NCI-H446 (cell line): ENCODE measurements around the gene PLEKHA6.
A peak's percentile ranks its signal among the peaks of the same experiment; 100 is the strongest.

Source experiments
- DNase-seq, 2 experiments: peaks; one replicate each; lab custom pipeline; 2025; lab: John Stamatoyannopoulos, UW

Gene PLEKHA6

DNA sequence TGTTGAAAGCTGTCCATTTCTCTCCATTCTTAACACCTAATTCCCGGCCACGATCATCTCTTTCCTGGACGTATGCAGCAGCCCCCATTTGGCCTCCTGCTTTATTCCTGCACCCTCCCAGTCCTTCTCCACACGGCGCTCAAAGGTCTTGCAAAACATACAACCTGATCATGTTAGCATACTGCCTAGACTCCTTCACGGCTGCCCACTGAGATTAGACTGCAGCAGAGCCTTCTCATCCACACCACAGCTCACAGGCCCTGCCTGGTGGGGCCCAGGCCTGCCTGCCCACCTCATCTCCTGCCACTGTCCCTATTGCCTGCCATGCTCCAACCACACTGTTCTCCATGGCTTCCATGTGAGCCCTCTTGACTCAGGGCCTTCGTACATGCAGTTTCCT lies 148.7 kb downstream of the PLEKHA6 start:
- DNase-seq = no peak

DNA sequence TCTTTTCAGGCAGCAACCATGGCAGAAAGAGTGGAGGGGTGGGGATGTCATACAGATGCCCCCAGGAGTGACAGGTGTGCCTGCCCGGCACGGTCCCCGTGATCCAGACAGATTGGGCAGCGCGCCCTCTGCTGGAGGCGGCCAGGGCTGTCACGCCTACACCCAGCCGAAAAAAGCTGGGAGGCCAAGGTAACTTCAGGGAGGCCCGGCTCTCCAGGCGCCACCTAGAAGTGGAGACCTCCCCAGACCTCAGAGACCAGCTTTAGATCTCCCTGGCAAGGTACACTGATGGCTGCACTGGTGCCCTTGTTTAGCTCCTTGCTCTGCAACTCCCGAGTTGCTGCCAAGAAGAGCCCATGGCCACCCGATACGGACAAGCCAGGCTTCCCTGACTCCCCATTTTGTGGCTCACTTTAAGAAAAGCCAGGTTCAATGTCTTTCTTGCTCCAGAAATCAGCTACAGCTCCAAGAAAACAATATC lies 152.6 kb downstream of the PLEKHA6 start:
- peak; percentile 18 to 55 for DNase-seq

DNA sequence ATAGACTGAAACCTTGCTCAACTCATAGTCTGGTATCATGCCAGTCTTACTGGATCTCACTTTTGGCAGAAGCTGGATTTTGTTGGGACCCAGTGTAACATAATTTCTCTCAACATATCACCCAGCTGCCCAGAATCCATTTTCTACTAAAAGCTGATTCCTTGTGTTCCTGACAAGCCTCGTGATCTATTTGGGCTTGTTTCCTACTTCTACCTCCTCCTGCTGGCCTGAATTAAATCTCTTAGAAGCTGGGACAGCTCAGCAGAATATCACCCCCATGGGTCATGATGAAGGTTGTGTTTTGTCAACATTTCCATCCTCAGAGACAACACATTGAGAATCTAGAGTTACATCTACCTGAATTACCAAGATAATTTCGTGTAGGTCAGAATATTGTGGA lies 153.6 kb downstream of the PLEKHA6 start:
- DNase-seq = no peak

DNA sequence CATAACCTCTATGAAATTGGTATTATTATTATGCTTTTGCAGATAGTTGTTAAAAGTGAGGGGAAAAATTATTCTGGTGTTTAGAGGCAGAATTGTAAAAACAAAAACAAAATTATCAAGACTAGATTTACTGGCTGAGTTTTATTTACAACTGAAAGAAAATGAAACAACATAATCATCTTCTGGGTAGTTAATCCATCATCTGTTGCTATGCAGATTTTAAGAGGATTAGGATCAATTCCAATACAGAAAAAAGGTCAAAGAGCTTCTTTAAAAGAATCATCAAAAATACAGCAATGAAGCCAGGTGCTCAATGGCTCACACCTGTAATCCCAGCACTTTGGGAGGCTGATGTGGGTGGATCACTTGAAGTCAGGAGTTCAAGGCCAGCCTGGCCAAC lies 154.2 kb downstream of the PLEKHA6 start:
- DNase-seq = no peak

DNA sequence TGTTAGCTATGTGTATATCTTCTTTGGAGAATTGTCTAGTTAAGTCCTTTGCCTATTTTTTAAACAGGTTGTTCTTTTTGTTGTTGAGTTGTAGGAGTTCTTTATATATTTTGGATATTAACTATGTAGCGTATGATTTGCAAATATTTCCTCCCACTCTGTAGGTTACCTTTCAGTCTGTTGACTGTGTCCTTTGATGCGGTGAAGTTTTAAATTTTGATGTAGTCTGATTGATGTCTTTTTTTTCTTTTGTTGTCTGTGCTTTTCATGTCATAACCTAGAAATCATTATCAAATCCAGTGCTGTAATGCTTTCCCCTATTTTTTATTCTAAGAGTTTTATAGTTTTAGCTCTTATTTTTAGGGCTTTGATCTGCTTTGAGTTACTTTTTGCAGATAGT lies 154.8 kb downstream of the PLEKHA6 start:
- DNase-seq = no peak

DNA sequence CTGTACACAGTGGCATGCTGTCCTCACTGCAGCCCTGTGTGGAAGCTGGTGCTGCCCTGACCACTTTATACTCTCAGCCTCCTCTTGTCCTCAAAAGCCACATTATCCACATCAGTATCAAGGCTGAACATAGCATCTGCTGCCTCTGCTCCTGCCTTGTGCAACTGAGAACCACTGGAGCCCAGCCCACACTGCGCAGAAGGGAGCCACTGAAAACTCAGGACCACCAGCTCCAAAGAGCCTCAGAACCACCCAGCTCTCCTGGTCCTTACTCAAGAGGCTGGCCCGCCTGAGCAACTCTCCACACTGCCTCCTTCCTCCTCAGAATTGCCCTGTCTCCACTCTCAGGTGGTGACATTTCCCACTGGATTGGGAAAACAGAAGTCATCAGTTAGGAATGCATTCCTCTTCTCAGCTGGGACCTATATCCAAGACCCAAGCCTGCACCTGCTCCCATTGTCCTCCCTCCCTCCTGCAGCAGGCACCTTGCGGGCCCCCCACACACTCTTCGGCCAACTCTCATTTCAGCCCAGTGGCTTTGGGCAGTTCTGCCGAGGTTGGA lies 156.4 kb downstream of the PLEKHA6 start:
- no peak for DNase-seq

DNA sequence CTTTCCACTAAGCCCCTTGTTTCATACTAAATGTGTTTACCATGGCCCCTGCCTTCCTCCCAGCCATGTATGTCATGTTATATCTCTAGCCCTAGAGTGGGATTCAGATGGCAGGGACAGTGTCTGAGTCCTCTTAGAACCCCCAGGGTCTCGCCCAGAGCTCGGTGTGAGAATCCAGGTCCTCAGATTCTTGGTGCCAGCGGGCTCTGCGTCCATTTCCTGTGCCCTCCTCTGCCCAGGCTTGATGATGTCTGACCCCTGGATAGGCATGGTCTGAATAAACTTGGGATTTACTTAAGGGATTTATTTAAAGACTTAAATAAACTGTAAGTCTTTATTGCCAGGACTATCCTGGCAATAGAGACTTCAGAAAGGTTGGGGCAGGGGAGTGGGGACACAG lies 157.2 kb downstream of the PLEKHA6 start:
- DNase-seq = no peak

DNA sequence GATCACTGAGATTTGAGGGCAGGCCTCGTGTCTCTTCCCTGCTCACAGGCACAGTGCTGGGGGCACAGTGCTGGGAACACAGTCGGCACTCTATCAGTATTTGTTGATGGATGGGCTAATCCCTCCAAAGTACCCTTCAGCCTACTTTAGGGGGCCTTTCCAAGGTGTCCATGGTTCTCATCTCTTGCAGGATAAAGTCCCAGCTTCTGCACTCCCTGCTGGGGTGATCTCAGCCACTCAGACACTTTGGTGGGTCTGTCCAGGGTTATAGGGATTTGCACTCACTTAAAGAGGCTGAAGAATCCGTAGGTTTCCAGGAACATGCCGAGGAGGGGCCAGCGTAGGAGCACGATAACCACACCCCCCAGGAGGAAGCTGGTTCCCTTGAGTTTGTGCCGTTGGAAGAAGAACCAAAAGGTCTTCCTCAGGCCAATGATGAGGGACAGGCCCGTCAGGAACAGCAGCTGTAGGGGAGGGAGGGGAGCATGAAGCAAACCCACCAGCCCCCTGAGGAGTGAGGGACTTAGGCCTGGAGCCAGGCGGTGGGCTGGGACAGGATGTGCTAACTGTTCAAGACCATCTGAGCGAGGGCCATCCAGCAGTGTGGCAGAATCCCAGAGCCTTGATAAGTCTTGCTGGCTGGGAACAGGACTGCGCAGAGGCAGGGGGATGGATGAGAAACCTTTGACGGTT lies 158.2 kb downstream of the PLEKHA6 start:
- no peak for DNase-seq

DNA sequence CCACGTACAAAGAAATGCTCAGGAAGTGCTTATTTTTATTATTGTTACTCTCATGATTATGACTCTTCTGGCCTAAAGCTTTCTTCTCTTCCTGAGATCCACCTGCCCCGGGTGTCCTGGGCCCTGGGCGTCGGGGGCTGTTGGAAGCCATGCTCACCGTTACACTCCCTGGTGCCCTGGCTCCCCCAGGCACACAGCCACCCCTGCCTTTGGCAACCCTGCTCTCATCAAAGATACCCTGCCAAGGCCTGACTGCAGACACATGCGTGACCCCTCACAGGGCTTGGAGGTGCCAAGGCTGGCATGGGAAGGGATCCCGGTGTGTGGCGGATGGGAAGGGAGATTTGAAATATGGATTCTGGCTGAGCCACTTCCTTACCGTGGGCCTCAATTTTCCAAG lies 160.2 kb downstream of the PLEKHA6 start:
- peak; percentile 45 to 72 for DNase-seq

DNA sequence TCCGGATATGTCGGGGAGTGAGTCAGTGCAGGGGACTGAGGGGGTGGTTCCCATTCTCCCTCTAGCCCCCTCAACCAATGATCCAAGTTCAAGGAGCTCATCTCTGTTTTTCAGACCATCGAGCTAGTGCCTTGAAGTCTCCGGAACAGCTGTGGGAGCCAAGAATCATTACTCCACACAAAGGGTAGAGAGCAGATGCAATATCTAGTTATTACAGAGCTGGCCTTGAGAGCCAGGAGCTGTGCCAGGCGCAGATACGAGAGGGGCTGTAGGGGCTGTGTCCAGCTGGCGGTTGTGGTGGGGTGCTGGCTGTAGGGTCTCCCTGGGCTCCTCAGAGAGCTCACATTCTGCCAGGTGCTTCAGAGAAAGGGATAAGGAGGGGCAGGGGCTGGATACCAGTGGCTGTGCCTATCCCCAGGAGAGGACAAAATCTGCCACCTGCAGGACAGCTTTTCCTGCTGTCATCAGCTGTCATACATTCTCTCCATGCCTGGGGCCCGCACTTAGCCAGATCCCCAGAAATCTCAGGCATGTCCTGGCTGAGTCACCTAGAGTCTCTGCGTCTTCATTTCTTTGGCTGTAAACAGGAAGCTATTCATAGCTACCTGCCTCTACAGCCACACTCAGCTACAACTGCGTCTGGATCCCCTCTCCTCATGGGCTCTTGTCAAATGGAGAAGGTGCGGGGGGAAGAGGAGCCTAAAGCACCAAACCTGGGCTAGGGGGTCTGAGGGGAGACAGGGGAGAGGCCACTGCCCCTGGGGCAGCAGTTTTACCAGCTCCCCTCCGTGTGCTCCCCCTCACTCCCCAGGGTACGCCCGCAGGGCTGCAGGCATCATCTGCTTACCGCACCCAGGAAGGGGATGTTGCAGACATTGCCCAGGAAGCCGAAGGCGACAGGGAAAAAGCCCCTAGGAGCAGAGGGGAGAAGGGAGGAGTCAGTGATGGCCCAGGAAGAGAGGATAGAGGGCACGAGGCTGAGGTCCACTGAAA lies 161.1 kb downstream of the PLEKHA6 start:
- DNase-seq = peak; percentile 32 to 64

DNA sequence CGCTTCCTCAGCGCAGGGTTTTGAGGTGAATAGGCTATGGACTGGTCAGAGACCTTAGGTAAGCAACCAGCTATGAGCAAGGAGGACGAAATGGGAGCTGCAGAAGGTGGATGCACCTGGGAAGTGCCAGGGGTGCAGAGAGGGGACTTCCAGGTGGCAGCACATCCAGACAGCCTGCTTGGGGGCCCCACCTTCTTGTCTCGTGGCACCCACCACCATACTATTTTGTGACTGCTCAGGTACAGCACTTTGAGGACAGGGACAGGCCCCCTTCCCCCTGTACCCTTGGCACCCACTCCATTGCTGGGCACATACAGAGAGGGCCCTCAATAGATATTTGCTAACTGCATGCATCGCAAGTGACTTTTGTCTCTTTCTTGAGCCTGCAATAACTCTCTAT lies 162.7 kb downstream of the PLEKHA6 start:
- no peak for DNase-seq

DNA sequence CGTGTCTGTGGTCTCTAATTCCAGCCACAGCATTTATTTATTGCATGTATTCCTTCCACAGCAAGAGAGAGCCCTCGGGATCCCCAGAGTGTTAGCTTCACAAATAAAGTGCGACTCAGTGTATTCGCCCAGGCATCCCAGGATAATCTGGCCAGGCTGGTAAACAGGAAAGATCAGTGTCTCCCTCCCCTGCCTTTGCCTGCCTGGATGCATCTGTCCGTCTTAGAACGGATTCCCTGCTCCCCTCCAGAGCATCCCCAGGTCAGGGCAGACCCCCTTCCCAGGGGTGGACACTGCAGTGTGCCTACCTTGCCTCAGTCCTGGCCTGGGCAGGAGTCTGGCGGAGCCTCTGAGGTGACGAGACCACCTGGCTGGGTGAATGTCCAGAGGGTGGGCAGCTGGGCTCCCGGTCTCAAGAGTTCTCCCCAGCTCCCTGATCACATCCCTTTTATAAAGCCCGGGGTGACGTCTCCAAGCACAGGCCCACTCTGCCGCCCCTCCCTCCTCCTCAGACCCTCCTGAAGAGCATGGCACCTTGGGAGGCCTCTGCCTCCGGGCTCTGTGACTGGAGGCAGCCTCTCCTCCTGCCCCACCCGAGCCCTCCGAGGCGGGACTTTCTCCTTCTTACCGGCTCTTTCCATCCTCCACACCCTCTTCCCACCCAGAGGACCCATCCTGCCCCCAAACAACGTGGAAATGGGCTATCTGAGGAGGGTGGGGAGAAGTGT lies 163.5 kb downstream of the PLEKHA6 start, which contains the start of gene KISS1:
TSS of gene KISS1 (minus strand) at position 424 of the 728 bp plus-strand sequence. CDS start 3,615 bp downstream, outside the sequence.
- no peak for DNase-seq

DNA sequence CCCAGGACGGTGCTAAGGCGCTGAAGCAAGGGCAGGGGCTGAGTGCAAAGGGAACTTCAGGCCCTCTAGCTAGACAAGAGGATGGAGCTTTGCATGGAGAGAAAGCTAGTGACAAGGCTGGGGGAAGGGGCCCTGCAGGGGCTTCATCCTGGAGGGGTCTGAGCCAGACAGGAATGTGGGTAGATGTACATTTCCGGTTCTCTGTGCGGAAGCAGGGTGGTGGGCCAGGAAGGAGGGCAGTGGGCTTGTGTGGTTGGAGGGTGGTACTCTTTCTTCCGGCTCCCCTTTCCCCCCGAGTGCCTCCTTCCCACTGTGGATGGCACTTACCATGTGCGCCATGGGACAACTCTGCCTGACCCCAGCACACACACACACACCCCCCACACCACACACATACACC lies 165.0 kb downstream of the PLEKHA6 start:
- DNase-seq = no peak

DNA sequence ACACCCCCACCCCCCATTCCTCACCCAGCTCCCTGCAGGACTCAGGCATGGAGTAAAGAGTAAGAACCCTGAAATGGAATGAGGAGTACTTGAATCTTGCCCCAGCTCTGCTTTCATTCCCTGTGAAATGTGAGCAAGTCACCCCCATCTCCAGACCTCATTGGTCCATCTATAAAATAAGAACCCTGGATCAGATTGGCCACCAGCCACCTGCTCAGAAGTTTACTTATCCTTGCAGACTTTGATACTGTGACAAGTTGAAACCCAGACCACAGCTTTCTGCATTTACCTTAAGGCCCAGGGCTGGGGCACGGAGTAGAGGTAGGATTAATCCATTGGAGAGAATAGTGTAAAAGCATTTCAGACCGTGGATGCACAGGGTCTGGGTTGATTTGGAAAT lies 165.6 kb downstream of the PLEKHA6 start:
- DNase-seq = no peak

DNA sequence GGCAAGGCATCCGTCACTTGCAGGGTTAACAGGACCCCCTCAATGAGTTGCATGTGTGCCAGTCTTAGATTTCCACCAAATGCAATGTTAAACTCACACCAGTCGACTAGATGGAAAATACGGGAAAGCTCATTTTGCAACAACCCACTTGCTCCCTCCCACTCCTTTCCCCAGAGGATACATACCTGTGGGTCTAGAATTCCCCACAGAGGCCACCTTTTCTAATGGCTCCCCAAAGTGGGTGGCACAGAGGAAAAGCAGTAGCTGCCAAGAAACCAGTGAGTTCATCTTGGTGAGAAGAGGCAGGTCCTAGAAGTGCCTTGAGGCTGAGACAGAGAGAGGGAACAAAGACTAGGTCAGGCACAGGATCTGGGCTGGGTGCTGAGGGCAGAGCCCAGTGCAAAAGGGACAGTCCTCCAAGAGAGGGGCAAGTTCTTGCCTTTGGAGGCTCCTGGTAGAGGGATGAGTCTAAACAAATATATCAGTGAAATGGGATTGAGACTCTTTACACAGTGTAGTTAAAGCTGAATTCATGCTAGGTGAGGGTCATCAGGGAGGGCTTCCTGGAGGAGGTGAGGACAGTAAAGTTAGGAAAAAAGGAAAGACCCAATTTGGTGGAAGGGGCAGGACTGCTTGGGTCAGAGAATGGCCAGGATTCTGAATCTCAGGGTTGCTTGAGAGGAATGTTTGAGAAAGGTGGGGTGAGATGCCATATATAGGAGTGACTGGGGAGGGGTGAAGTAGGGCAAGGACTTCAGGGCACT lies 167.0 kb downstream of the PLEKHA6 start:
- no peak for DNase-seq

DNA sequence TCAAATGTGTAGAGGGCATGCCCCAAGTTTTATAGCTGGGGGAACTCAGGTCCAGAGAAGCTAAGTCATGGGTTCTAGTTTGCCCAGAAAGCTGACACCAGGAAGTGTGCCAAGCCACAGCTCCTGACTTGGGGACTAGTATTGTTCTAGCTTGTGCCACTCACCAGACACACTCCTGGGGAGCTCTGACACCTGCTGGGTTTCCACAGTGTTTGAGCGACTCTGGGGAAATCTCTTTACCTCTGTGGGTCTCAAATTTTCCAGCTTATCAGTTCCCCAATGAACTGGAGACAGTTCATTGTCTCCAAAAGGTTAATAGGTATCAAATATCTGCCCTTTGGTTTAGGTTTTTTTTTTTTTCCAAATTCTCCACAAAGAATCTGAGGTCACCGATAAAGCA lies 167.7 kb downstream of the PLEKHA6 start:
- DNase-seq = no peak

DNA sequence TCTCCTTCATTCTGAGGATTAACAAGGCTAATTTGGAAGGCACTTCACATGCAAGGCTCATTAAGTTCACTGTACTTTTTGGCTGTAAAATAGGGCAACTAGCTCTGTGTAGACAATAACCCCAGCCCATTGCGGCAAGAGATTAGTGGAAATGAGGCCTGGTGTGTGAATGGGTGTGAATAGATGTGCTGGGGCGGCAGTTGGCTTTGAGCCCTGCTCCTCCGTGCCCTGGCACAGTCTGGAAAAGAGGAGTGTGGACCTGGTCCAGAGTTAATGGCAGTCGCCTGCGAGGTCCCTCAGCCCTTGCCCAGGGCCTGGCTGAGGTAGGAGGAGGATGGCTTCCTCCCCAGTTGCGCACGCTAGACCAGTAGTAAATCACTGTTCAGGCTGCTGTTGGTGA lies 168.3 kb downstream of the PLEKHA6 start:
- DNase-seq = peak; percentile 63 to 83

DNA sequence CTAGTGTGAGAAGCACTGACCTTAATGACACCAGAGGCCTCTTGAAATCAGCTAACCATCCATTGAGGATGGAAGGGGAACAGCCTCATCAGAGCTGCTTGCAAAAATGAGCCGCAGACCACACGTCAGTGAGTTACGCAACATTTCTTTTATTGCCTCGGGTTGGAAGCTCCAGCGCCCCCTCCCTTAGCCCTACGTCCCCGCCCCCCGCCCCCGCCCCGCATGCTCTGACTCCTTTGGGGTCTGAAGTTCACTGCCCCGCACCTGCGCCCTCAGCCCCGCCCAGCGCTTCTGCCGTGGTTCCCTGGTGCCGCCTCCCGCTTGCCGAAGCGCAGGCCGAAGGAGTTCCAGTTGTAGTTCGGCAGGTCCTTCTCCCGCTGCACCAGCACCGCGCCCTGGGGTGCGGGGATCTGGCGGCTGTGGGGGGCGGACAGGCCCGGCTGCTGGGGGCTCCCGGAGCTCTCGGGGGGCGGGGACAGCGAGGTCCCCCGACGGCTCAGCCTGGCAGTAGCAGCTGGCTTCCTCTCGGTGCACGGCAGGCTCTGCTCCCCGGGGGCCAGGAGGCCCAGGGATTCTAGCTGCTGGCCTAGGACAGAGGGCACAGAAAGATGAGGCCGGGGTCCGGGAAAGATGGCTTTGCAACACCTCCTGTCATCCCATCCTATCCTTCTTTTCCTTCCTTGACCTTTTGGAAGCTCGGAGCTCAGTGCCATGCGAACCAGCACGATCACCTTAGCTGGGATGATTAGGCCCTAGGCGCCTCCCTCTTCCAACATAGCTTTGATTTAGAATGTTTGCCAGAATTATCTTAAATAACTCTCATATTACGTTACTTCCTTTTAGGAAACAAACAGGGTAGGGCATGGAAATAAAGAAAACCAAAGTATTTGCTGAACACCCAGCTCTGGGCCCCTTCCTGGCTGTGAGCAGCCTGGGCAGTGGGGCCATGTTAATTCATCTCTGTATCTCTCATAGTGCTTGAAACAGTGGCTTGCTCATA lies 169.2 kb downstream of the PLEKHA6 start:
- DNase-seq = no peak

DNA sequence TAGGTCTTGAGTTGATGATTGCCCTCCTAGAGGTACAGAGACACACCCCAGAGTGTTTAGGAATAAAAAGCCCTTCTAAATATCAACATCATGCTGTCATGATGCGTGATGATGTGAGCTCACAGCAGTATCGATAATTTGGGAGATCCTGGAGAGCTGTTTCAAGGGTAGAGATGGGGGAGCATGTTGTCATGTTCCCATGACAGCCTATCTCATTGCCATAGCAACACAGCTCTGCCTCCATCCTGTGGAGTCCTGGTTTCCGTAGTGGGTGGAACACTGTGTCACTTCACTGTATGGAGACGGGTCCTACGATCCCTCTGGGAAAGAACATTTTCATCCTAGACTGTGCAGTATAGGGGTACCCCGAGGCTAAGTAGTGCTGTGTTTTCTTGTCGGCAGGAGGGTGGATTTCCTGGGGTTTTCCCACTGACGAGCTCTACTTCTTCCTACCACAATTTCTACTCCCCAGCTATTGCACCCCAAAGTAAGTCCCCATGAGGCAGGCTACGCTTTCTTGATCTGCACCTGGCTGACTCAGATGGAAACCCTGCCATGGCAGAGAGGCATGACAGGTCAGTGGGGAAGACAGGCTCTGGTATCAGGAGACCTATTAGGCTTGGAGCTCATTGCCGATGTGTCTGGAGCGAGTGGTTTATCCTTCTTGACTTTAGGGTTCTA lies 170.6 kb downstream of the PLEKHA6 start:
- DNase-seq = no peak
